PC-3 (cell line): ENCODE measurements around the gene HTR2B. TPM values are rescaled to one million over a fixed set of nuclear protein-coding genes. Genes with fewer than 3 reads are reported as not detected.

ENCODE experiments used
- ATAC-seq: fragments of 200-7000 bp; cut with Tn5 transposase; 2 replicates; pipeline ENCODE4 v1.9.1; 2020; ENCODE audit warnings: mild to moderate bottlenecking, moderate library complexity
- BruUV-seq: library from RNA; stranded (reverse); fragments of 400-500 nt; replicated peaks from 2 replicates; lab custom pipeline; 2021; lab: Mats Ljungman, UMichigan
- CTCF ChIA-PET: fragments of 300-600 bp; sonication (Branson Sonifier 250); formaldehyde crosslinking; loops from one replicate; lab custom pipeline; 2022; ENCODE audit warnings: antibody characterized with exemption; lab: Charles Lee
- POLR2A ChIA-PET: fragments of 300-600 bp; sonication (Branson Sonifier 250); formaldehyde crosslinking; loops from one replicate; lab custom pipeline; 2022; ENCODE audit warnings: antibody characterized with exemption; ENCODE audit not compliant: unreplicated experiment; lab: Charles Lee
- DNase-seq: peaks from one replicate; pipeline ENCODE4 v3.0.0-alpha.2; 2015
- H2AFZ ChIP-seq: fragments of 300-600 bp; sonication (generic); 2 replicates; pipeline ENCODE4 v1.6.0; 2016; ENCODE audit warnings: antibody characterized with exemption, low read length
- H3F3A ChIP-seq: fragments of 300-600 bp; sonication (generic); one replicate; pipeline ENCODE4 v1.6.0; 2017; ENCODE audit warnings: antibody characterized with exemption, low read length, control low read depth, mild to moderate bottlenecking; ENCODE audit not compliant: unreplicated experiment
- H3K27ac ChIP-seq: fragments of 300-600 bp; sonication (generic); 2 replicates; pipeline ENCODE4 v1.5.1; 2016; ENCODE audit warnings: mild to moderate bottlenecking, low read length
- H3K27me3 ChIP-seq: fragments of 300-600 bp; sonication (generic); 2 replicates; pipeline ENCODE4 v1.6.1; 2016; ENCODE audit warnings: low read length, mixed read lengths
- H3K36me3 ChIP-seq: fragments of 300-600 bp; sonication (generic); 2 replicates; pipeline ENCODE4 v1.6.1; 2016; ENCODE audit warnings: low read depth, mixed run types, low read length, mixed read lengths
- H3K4me1 ChIP-seq: fragments of 300-600 bp; sonication (generic); 2 replicates; pipeline ENCODE4 v1.5.1; 2016; ENCODE audit warnings: low read length; ENCODE audit not compliant: insufficient read depth
- H3K4me2 ChIP-seq: fragments of 300-600 bp; sonication (generic); 2 replicates; pipeline ENCODE4 v1.6.0; 2016; ENCODE audit warnings: low read length
- H3K4me3 ChIP-seq: fragments of 300-600 bp; sonication (generic); 2 replicates; pipeline ENCODE4 v1.5.1; 2016; ENCODE audit warnings: mild to moderate bottlenecking, low read length, mixed read lengths
- H3K79me2 ChIP-seq: fragments of 300-600 bp; sonication (generic); 2 replicates; pipeline ENCODE4 v1.6.1; 2017; ENCODE audit warnings: low read length, mixed read lengths
- H3K9ac ChIP-seq: fragments of 300-600 bp; sonication (generic); 2 replicates; pipeline ENCODE4 v1.6.0; 2016; ENCODE audit warnings: mild to moderate bottlenecking, low read length
- H3K9me2 ChIP-seq: fragments of 300-600 bp; sonication (generic); replicated peaks from 2 replicates; pipeline ENCODE4 v1.6.1; 2016; ENCODE audit warnings: mixed run types, low read length, mixed read lengths
- H3K9me3 ChIP-seq: fragments of 300-600 bp; sonication (generic); 2 replicates; pipeline ENCODE4 v1.6.1; 2016; ENCODE audit warnings: low read length, mixed read lengths
- H4K20me1 ChIP-seq: fragments of 300-600 bp; sonication (generic); 2 replicates; pipeline ENCODE4 v1.6.1; 2016; ENCODE audit warnings: low read length, mixed read lengths
- EZH2 ChIP-seq: fragments of 300-600 bp; sonication (generic); IDR thresholded peaks from one replicate; pipeline ENCODE4 v1.6.1; 2017; ENCODE audit warnings: antibody characterized with exemption, mild to moderate bottlenecking, low read length; ENCODE audit not compliant: unreplicated experiment
- EZH2phosphoT487 ChIP-seq: fragments of 300-600 bp; sonication (generic); IDR thresholded peaks from 2 replicates; pipeline ENCODE4 v1.6.1; 2018; ENCODE audit warnings: mild to moderate bottlenecking, antibody characterized with exemption, low read length, borderline replicate concordance
- intact Hi-C: fragments of 100-400 bp; cut with micrococcal nuclease; formaldehyde crosslinking; loops from 2 replicates; pipeline ENCODE4 v1.9.0; 2023
- total RNA-seq: library from RNA; depleted of rRNA; stranded (reverse); fragments of >200 nt; gene quantifications from 2 replicates; pipeline ENCODE4 v1.2.3, GENCODE V29; 2014
- TF ChIP-seq, protein P1 (sequence below): fragments of 300-600 bp; sonication (generic); conservative IDR thresholded peaks from 2 replicates; pipeline ENCODE4 v1.5.1; 2017; ENCODE audit warnings: antibody characterized with exemption, low read depth, mild to moderate bottlenecking, low read length

The HTR2B gene
- total RNA-seq, 1 experiment from 2014 or later, result not detected

GRCh38 chr2:231063347-231063746 is 61.5 kb downstream of the HTR2B start:
- no peak for DNase-seq
- Histone ChIP-seq H3K36me3 (peaks cover 65% of the 10 kb centered on the region), H3K9ac (no peak overlapping the region), H3K4me3 (no peak overlapping the region), H3K9me2 (no peaks in the 10 kb centered on the region), H3K27me3 (no peaks in the 10 kb centered on the region), H3K27ac (no peak overlapping the region), H3K4me2 (no peak overlapping the region), H2AFZ (no peak overlapping the region), H4K20me1 (peaks cover 37% of the 10 kb centered on the region), H3F3A (no peaks in the 10 kb centered on the region), H3K9me3 (no peaks in the 10 kb centered on the region), H3K4me1 (peaks cover 29% of the 10 kb centered on the region), H3K79me2 (peaks cover 87% of the 10 kb centered on the region)
- BruUV-seq, result no TSS peak
- intact Hi-C loops, result no loop called here
- no peak for TF ChIP-seq EZH2phosphoT487
- TF ChIP-seq EZH2, result no peak
- TF ChIP-seq, protein P1, sequence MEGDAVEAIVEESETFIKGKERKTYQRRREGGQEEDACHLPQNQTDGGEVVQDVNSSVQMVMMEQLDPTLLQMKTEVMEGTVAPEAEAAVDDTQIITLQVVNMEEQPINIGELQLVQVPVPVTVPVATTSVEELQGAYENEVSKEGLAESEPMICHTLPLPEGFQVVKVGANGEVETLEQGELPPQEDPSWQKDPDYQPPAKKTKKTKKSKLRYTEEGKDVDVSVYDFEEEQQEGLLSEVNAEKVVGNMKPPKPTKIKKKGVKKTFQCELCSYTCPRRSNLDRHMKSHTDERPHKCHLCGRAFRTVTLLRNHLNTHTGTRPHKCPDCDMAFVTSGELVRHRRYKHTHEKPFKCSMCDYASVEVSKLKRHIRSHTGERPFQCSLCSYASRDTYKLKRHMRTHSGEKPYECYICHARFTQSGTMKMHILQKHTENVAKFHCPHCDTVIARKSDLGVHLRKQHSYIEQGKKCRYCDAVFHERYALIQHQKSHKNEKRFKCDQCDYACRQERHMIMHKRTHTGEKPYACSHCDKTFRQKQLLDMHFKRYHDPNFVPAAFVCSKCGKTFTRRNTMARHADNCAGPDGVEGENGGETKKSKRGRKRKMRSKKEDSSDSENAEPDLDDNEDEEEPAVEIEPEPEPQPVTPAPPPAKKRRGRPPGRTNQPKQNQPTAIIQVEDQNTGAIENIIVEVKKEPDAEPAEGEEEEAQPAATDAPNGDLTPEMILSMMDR, result no peak
- POLR2A ChIA-PET, result no interaction called here
- CTCF ChIA-PET, result no interaction called here
- no peak for ATAC-seq

DNA sequence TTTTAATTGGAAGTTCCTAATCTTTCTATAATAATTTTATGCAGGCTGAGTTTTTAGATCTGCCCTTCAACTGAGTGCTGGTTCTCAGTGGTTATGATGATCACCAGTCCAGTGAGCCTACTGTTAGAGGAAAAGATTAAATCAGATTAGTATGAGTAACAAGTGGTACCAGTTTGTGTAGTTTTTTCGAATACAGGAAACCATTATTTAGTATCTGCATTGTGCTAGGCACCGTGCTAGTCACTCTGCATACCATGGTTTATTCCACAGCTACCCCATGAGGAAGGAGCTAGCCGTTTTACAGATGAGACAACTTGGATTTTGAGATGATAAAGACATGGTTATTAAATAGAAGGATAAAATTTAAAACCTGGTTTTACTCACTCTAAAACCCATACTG is 62.1 kb downstream of the HTR2B start:
- no peak for ATAC-seq
- CTCF ChIA-PET, result no interaction called here

DNA sequence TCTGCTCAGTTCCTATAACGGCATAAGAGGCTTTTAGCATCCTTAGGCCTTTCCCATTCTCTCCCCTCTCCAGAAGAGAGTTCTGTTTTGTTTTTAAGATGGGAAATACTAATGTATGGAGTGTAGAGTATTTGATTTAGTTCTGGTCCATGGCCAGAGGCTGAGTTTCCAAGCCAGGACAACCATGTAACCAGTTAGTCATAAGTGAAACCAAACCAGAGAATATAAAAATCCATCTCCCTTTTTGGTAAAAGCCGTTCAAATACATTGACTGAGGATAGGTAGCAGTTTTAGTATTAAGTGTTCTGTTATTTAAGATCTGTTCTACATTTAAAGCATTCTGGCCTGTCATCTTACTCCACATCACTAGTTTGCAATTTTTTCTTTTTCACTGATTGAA is 65.1 kb downstream of the HTR2B start:
- H3F3A ChIP-seq, result no peaks in the 10 kb centered on the region
- H3K36me3 ChIP-seq, result peaks cover 37% of the 10 kb centered on the region
- H3K4me1 ChIP-seq, result peaks cover 26% of the 10 kb centered on the region
- DNase-seq (peak; percentile 17), ATAC-seq (no peak)
- POLR2A ChIA-PET, result no interaction called here
- H3K27me3 ChIP-seq, result no peaks in the 10 kb centered on the region
- TF ChIP-seq, protein P1, result no peak
- no peak for TF ChIP-seq EZH2phosphoT487
- no peak for TF ChIP-seq EZH2
- no peak overlapping the region for H3K9ac ChIP-seq
- H3K9me3 ChIP-seq, result no peaks in the 10 kb centered on the region
- CTCF ChIA-PET, result no interaction called here
- intact Hi-C loops, result loop anchor here (5.0 kb wide), 1 partner anchor 157 kb away; no protein-coding TSS in a partner anchor
- peak overlapping the region; percentile 100 for H3K4me3 ChIP-seq
- peak overlapping the region; percentile 97 for H3K4me2 ChIP-seq
- H3K27ac ChIP-seq, result peak overlapping the region; percentile 10; the same call in 1 of the 2 replicates
- peaks cover 44% of the 10 kb centered on the region for H4K20me1 ChIP-seq
- BruUV-seq, result no TSS peak
- H2AFZ ChIP-seq, result no peak overlapping the region
- H3K79me2 ChIP-seq, result peaks cover 81% of the 10 kb centered on the region
- no peaks in the 10 kb centered on the region for H3K9me2 ChIP-seq

More for the DNA sequence above, 62.1 kb downstream of the HTR2B start:
- H3K9ac ChIP-seq, result no peak overlapping the region
- no peaks in the 10 kb centered on the region for H3K27me3 ChIP-seq
- H2AFZ ChIP-seq, result no peak overlapping the region
- H3K4me2 ChIP-seq, result no peak overlapping the region
- H4K20me1 ChIP-seq, result peaks cover 42% of the 10 kb centered on the region
- no peak overlapping the region for H3K27ac ChIP-seq
- intact Hi-C loops, result no loop called here
- peaks cover 27% of the 10 kb centered on the region for H3K4me1 ChIP-seq
- H3F3A ChIP-seq, result no peaks in the 10 kb centered on the region
- H3K36me3 ChIP-seq, result peaks cover 64% of the 10 kb centered on the region
- peaks cover 93% of the 10 kb centered on the region for H3K79me2 ChIP-seq
- TF ChIP-seq, protein P1, result no peak
- no peak for TF ChIP-seq EZH2phosphoT487
- no peak for TF ChIP-seq EZH2
- POLR2A ChIA-PET, result no interaction called here
- no peak for DNase-seq
- H3K9me2 ChIP-seq, result no peaks in the 10 kb centered on the region
- no TSS peak for BruUV-seq
- H3K4me3 ChIP-seq, result no peak overlapping the region
- no peaks in the 10 kb centered on the region for H3K9me3 ChIP-seq
